Prostate gland (tissue), 2 donors: ENCODE results near the gene CNTN5. TPM values are rescaled to one million over a fixed set of nuclear protein-coding genes. Genes with fewer than 3 reads are reported as not detected.

Experiments
- DNase-seq: peaks from one replicate; pipeline ENCODE4 v3.0.0-alpha.2; 2019; ENCODE audit warnings: low spot score
- H3K27ac ChIP-seq, 2 donors: fragments of 200-600 bp; sonication (generic); 2 replicates each; pipeline ENCODE4 v1.5.1; 2017 to 2019
- H3K27me3 ChIP-seq: fragments of 200-600 bp; sonication (generic); replicated peaks from 2 replicates; pipeline ENCODE4 v1.5.1; 2019; ENCODE audit not compliant: insufficient read depth
- H3K36me3 ChIP-seq, 2 donors: fragments of 200-600 bp; sonication (generic); 1 replicate in 1 of 2; 2 replicates in 1 of 2; pipeline versions ENCODE4 v1.5.1 to v1.8.1; 2017 to 2019
- H3K4me1 ChIP-seq: fragments of 200-600 bp; sonication (generic); replicated peaks from 2 replicates; pipeline ENCODE4 v1.5.1; 2019
- H3K4me3 ChIP-seq, 2 donors: fragments of 200-600 bp; sonication (generic); 2 replicates each; pipeline ENCODE4 v1.5.1; 2017 to 2019
- H3K9me3 ChIP-seq: fragments of 200-600 bp; sonication (generic); 2 replicates; pipeline ENCODE4 v1.5.1; 2017
- POLR2A ChIP-seq: fragments of 450-650 bp; IDR thresholded peaks from one replicate; pipeline ENCODE4 v1.6.1; 2016; ENCODE audit warnings: antibody characterized with exemption, mild to moderate bottlenecking
- POLR2AphosphoS5 ChIP-seq: sonication (generic); formaldehyde crosslinking; IDR thresholded peaks from one replicate; pipeline ENCODE4 v1.6.1; 2017; ENCODE audit warnings: antibody characterized with exemption
- WGBS: methylation state at CpG from one replicate; pipeline ENCODE4 v1.1.5; 2018; 5-methylcytosine and 5-hydroxymethylcytosine counted together
- intact Hi-C: fragments of 100-400 bp; cut with DNase I; formaldehyde crosslinking; loops from one replicate; pipeline ENCODE4 v1.14.2; 2022
- total RNA-seq, 2 donors: library from RNA; depleted of rRNA; stranded (reverse); fragments of >200 nt; gene quantifications; one replicate each; pipeline ENCODE4 v1.1.0, GENCODE V29; 2016
- TF ChIP-seq, protein P1 (sequence below), 4 experiments: fragments of 200-600 bp in 2 of 4; fragments of 450-650 bp in 2 of 4; sonication (generic) in 2 of 4; IDR thresholded peaks; 1 replicate in 3 of 4; 2 replicates in 1 of 4; pipeline ENCODE4 v1.5.1; 2016 to 2019; ENCODE audit warnings: antibody characterized with exemption in 4 of 4, mild to moderate bottlenecking in 2 of 4, moderate library complexity in 2 of 4

The CNTN5 gene
- total RNA-seq, 2 donors from 2014 or later = 1.0 TPM; not detected in 1

- 63% methylated on average over 3 of the region's 3 CpGs for WGBS
- H3K27ac ChIP-seq = no peak overlapping the region
- H3K36me3 ChIP-seq = no peaks in the 10 kb centered on the region
- DNase-seq = no peak
- intact Hi-C loops = no loop called here
- H3K9me3 ChIP-seq = no peaks in the 10 kb centered on the region
- no peaks in the 10 kb centered on the region for H3K4me1 ChIP-seq
- H3K27me3 ChIP-seq = no peaks in the 10 kb centered on the region
- TF ChIP-seq POLR2AphosphoS5 (no peak), POLR2A (no peak)
- TF ChIP-seq, protein P1, sequence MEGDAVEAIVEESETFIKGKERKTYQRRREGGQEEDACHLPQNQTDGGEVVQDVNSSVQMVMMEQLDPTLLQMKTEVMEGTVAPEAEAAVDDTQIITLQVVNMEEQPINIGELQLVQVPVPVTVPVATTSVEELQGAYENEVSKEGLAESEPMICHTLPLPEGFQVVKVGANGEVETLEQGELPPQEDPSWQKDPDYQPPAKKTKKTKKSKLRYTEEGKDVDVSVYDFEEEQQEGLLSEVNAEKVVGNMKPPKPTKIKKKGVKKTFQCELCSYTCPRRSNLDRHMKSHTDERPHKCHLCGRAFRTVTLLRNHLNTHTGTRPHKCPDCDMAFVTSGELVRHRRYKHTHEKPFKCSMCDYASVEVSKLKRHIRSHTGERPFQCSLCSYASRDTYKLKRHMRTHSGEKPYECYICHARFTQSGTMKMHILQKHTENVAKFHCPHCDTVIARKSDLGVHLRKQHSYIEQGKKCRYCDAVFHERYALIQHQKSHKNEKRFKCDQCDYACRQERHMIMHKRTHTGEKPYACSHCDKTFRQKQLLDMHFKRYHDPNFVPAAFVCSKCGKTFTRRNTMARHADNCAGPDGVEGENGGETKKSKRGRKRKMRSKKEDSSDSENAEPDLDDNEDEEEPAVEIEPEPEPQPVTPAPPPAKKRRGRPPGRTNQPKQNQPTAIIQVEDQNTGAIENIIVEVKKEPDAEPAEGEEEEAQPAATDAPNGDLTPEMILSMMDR (IDR thresholded peaks at IDR 0.05) = no peak
- no peak overlapping the region for H3K4me3 ChIP-seq
Measured at GRCh38 chr11:99708928-99709672, 688.4 kb downstream of the CNTN5 start.

DNA sequence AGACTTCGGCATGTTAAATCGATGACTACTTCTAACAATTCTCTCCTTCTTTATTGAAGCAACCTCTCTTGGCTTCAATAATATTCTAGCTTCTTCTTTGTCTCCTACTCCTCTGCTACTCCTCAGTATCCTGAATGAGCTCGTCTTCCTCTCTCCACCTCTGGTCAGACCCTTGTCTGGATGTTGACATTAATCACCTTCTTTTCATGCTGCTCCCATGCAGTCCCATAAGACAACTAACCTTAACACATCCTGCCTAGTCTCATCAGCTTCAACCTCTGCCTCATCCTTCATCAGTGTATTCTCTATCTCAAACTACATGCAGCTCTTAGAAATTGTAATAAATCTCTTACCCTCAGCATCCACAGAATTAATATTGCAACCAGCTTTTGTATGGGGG lies 695.6 kb downstream of the CNTN5 start:
- no peak for DNase-seq
- no peak overlapping the region for H3K27ac ChIP-seq
- no peaks in the 10 kb centered on the region for H3K9me3 ChIP-seq
- no peak overlapping the region for H3K4me3 ChIP-seq
- TF ChIP-seq, protein P1 (IDR thresholded peaks at IDR 0.05) = no peak
- TF ChIP-seq POLR2A (no peak), POLR2AphosphoS5 (no peak)
- H3K4me1 ChIP-seq = no peaks in the 10 kb centered on the region
- H3K36me3 ChIP-seq = no peaks in the 10 kb centered on the region
- no peaks in the 10 kb centered on the region for H3K27me3 ChIP-seq
- WGBS = 67% methylated on average over 3 of the region's 3 CpGs
- intact Hi-C loops = no loop called here

GRCh38 chr11:99718291-99718690 lies 697.5 kb downstream of the CNTN5 start:
- H3K9me3 ChIP-seq = no peaks in the 10 kb centered on the region
- intact Hi-C loops = no loop called here
- H3K27ac ChIP-seq = no peak overlapping the region
- no peak for DNase-seq
- no peaks in the 10 kb centered on the region for H3K27me3 ChIP-seq
- no peaks in the 10 kb centered on the region for H3K4me1 ChIP-seq
- H3K36me3 ChIP-seq = no peaks in the 10 kb centered on the region
- H3K4me3 ChIP-seq = no peak overlapping the region
- TF ChIP-seq POLR2AphosphoS5 (no peak), POLR2A (no peak)
- TF ChIP-seq, protein P1 (IDR thresholded peaks at IDR 0.05) = no peak

GRCh38 chr11:99739464-99740089 lies 718.8 kb downstream of the CNTN5 start:
- Histone ChIP-seq H3K4me3 (no peak overlapping the region), H3K36me3 (no peaks in the 10 kb centered on the region), H3K9me3 (no peaks in the 10 kb centered on the region), H3K27me3 (no peaks in the 10 kb centered on the region), H3K27ac (no peak overlapping the region), H3K4me1 (no peaks in the 10 kb centered on the region)
- no peak for DNase-seq
- WGBS = 34% methylated on average over 4 of the region's 4 CpGs
- intact Hi-C loops = no loop called here
- TF ChIP-seq, protein P1 (IDR thresholded peaks at IDR 0.05) = peak in 1 of 4 experiments; percentile 37
- no peak for TF ChIP-seq POLR2AphosphoS5

GRCh38 chr11:99742501-99742900 lies 721.8 kb downstream of the CNTN5 start:
- intact Hi-C loops = no loop called here
- Histone ChIP-seq H3K36me3 (no peaks in the 10 kb centered on the region), H3K27me3 (no peaks in the 10 kb centered on the region), H3K4me1 (no peaks in the 10 kb centered on the region), H3K9me3 (no peaks in the 10 kb centered on the region), H3K4me3 (no peak overlapping the region), H3K27ac (no peak overlapping the region)
- 59% methylated on average over 2 of the region's 2 CpGs for WGBS
- TF ChIP-seq POLR2AphosphoS5 (no peak), POLR2A (no peak)
- TF ChIP-seq, protein P1 (IDR thresholded peaks at IDR 0.05) = no peak
- DNase-seq = no peak
